Ishikawa (cell line): ENCODE data around the gene TFCP2L1.

Experiments used
- CREB1 ChIP-seq: IDR thresholded peaks from 2 replicates; pipeline ENCODE4 v1.6.1; 2012; ENCODE audit warnings: low read depth
- EGR1 ChIP-seq: IDR thresholded peaks from 2 replicates; pipeline ENCODE4 v1.6.1; 2012
- EP300 ChIP-seq: IDR thresholded peaks from 2 replicates; pipeline ENCODE4 v1.6.1; 2012; ENCODE audit warnings: borderline replicate concordance
- FOXM1 ChIP-seq: IDR thresholded peaks from 2 replicates; pipeline ENCODE4 v1.6.1; 2012; ENCODE audit warnings: low read depth, borderline replicate concordance
- NFIC ChIP-seq: IDR thresholded peaks from 2 replicates; pipeline ENCODE4 v1.6.1; 2012
- RAD21 ChIP-seq: IDR thresholded peaks from 2 replicates; pipeline ENCODE4 v1.6.1; 2012; ENCODE audit warnings: low read depth
- TAF1 ChIP-seq: IDR thresholded peaks from 2 replicates; pipeline ENCODE4 v1.6.1; 2012; ENCODE audit warnings: low read depth, mild to moderate bottlenecking
- TCF12 ChIP-seq: IDR thresholded peaks from 2 replicates; pipeline ENCODE4 v1.6.1; 2012; ENCODE audit warnings: low read depth
- TEAD4 ChIP-seq: IDR thresholded peaks from 2 replicates; pipeline ENCODE4 v1.6.1; 2012
- YY1 ChIP-seq: IDR thresholded peaks from 2 replicates; pipeline ENCODE4 v1.6.1; 2012; ENCODE audit warnings: low read depth
- ZBTB7A ChIP-seq: IDR thresholded peaks from 2 replicates; pipeline ENCODE4 v1.6.1; 2012; ENCODE audit warnings: low read depth
- TF ChIP-seq, protein P1 (sequence below): IDR thresholded peaks from 2 replicates; pipeline ENCODE4 v1.6.1; 2012
- TF ChIP-seq, protein P2 (sequence below): IDR thresholded peaks from 2 replicates; pipeline ENCODE4 v1.6.1; 2012
- TF ChIP-seq, protein P3 (sequence below): IDR thresholded peaks from 2 replicates; pipeline ENCODE4 v1.6.1; 2012; ENCODE audit warnings: low read depth, mild to moderate bottlenecking

TFCP2L1 gene

DNA sequence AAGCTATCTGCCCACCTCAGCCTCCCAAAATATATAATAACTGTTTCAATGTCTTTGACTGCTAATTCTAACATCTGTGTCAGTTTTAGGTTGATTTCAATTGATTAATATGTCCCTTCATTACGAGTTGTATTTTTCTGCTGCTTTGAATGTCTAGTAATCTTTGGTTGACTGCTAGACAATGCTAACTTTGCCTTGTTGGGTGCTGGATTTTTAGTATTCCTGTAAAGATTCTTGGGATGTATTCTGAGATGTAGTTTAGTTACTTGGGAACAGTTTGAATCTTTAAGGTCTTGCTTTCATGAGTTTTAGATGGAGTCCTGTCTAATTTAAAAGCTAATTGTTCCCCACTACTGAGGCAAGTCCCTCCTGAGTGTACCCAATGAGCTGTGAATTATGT, 114.4 kb downstream of the TFCP2L1 start:
- TF ChIP-seq EP300 (no peak), EGR1 (no peak)
- TF ChIP-seq, protein P1, sequence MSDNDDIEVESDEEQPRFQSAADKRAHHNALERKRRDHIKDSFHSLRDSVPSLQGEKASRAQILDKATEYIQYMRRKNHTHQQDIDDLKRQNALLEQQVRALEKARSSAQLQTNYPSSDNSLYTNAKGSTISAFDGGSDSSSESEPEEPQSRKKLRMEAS: no peak

DNA sequence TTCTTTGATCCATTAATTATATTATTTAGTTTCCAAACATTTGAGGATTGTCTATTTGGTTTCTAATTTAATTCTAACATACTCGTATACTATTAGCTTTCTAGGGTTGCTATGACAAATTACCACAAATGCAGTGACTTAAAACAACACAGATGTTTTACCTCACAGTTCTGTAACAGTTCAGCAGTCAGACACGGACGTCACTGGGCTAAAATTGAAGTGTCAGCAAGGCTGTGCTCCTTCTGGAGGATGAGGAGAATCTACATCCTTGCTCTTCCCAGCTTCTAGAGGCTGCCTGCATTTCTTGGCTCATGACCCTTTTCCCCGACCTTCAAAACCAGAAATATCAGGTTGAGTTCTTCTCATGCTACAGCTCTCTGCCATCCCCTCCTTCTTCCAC, 117.6 kb downstream of the TFCP2L1 start:
- TF ChIP-seq, protein P1: no peak
- no peak for TF ChIP-seq TEAD4
- TF ChIP-seq CREB1: no peak
- no peak for TF ChIP-seq TCF12
- TF ChIP-seq, protein P2, sequence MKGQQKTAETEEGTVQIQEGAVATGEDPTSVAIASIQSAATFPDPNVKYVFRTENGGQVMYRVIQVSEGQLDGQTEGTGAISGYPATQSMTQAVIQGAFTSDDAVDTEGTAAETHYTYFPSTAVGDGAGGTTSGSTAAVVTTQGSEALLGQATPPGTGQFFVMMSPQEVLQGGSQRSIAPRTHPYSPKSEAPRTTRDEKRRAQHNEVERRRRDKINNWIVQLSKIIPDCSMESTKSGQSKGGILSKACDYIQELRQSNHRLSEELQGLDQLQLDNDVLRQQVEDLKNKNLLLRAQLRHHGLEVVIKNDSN: no peak
- no peak for TF ChIP-seq EP300
- TF ChIP-seq ZBTB7A: no peak
- no peak for TF ChIP-seq YY1
- TF ChIP-seq TAF1: no peak
- TF ChIP-seq FOXM1: no peak
- TF ChIP-seq, protein P3, sequence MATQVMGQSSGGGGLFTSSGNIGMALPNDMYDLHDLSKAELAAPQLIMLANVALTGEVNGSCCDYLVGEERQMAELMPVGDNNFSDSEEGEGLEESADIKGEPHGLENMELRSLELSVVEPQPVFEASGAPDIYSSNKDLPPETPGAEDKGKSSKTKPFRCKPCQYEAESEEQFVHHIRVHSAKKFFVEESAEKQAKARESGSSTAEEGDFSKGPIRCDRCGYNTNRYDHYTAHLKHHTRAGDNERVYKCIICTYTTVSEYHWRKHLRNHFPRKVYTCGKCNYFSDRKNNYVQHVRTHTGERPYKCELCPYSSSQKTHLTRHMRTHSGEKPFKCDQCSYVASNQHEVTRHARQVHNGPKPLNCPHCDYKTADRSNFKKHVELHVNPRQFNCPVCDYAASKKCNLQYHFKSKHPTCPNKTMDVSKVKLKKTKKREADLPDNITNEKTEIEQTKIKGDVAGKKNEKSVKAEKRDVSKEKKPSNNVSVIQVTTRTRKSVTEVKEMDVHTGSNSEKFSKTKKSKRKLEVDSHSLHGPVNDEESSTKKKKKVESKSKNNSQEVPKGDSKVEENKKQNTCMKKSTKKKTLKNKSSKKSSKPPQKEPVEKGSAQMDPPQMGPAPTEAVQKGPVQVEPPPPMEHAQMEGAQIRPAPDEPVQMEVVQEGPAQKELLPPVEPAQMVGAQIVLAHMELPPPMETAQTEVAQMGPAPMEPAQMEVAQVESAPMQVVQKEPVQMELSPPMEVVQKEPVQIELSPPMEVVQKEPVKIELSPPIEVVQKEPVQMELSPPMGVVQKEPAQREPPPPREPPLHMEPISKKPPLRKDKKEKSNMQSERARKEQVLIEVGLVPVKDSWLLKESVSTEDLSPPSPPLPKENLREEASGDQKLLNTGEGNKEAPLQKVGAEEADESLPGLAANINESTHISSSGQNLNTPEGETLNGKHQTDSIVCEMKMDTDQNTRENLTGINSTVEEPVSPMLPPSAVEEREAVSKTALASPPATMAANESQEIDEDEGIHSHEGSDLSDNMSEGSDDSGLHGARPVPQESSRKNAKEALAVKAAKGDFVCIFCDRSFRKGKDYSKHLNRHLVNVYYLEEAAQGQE: no peak
- TF ChIP-seq NFIC: no peak
- TF ChIP-seq RAD21: no peak
